Measurements from ENCODE around the gene HBB.

DNA sequence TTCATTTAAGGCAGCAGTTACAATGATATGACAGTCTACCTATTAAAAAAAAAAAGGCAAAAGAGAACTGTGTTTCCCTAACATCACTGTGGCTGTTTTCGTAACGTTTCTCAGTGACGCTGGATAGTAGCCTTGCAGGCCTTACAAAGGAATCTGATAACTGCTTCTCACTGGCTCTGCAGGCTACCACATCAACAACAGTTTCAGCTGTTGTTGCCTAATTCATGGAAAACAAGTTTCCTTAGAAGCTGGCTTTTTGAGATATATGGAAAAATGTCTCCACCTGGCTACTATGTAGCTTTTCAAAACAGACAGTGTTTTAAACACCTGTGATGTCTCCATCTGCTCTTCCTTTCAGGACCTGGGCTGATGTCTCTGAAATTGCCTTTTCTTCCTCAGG, 30.1 kb downstream of the HBB start:
- TF ChIP-seq EP300 (IDR thresholded peaks at IDR 0.05) = no peak
- TF ChIP-seq CTCF (IDR thresholded peaks at IDR 0.05) = no peak
- TF ChIP-seq POLR2A (IDR thresholded peaks at IDR 0.05) = no peak
- TF ChIP-seq POLR2AphosphoS5 (IDR thresholded peaks at IDR 0.05) = no peak

Data from stomach (tissue), 4 donors.